Renal cortical epithelial cell (primary cell): ENCODE data around the gene PACSIN2. TPM values are rescaled to one million over a fixed set of nuclear protein-coding genes. Genes with fewer than 3 reads are reported as not detected.
"Not testable (repeated sequence)": the region's sequence is repeated elsewhere in the genome, so short reads cannot be mapped to it uniquely, and the experiment has no call there.

Experiments
- DNase-seq: peaks from one replicate; pipeline ENCODE4 v3.0.0-alpha.2; 2011; ENCODE audit warnings: low read depth
- total RNA-seq: library from RNA; depleted of rRNA; stranded (reverse); fragments of >200 nt; gene quantifications from 2 replicates; pipeline ENCODE4 v1.2.3, GENCODE V29; 2014

The PACSIN2 gene
- total RNA-seq, 1 donor from 2014 or later = 129 TPM

GRCh38 chr22:42947211-42947990 lies 67.5 kb downstream of the PACSIN2 start:
- peak; percentile 80 for DNase-seq

- no peak for DNase-seq
These were observed 68.3 kb downstream of the PACSIN2 start for GRCh38 chr22:42946546-42947198.

- peak; percentile 52 for DNase-seq
These were observed 69.2 kb downstream of the PACSIN2 start for GRCh38 chr22:42945736-42946135.

- DNase-seq = no peak
These were observed 69.9 kb downstream of the PACSIN2 start for GRCh38 chr22:42945027-42945426.

GRCh38 chr22:42944409-42944808 lies 70.5 kb downstream of the PACSIN2 start:
- no peak for DNase-seq

- DNase-seq = no peak
These were observed 71.0 kb downstream of the PACSIN2 start for GRCh38 chr22:42943981-42944380.

- DNase-seq = no peak
These were observed 72.6 kb downstream of the PACSIN2 start for GRCh38 chr22:42942351-42942750.

- DNase-seq = peak; percentile 96
These were observed 74.9 kb downstream of the PACSIN2 start for GRCh38 chr22:42939941-42940653.

GRCh38 chr22:42939451-42939881 lies 75.5 kb downstream of the PACSIN2 start:
- peak; percentile 19 for DNase-seq

- no peak for DNase-seq
These were observed 76.0 kb downstream of the PACSIN2 start for GRCh38 chr22:42938976-42939375.

- no peak for DNase-seq
These were observed 76.5 kb downstream of the PACSIN2 start for GRCh38 chr22:42938449-42938848.

GRCh38 chr22:42937164-42937843 lies 77.6 kb downstream of the PACSIN2 start:
- DNase-seq = peak; percentile 88

- not testable (repeated sequence) for DNase-seq
These were observed 78.3 kb downstream of the PACSIN2 start for GRCh38 chr22:42936680-42937079.

- no peak for DNase-seq
These were observed 80.6 kb downstream of the PACSIN2 start for GRCh38 chr22:42934338-42934737.

GRCh38 chr22:42933485-42934091 lies 81.4 kb downstream of the PACSIN2 start:
- peak; percentile 96 for DNase-seq

GRCh38 chr22:42932857-42933484 lies 82.0 kb downstream of the PACSIN2 start:
- DNase-seq = no peak

- DNase-seq = no peak
These were observed 82.8 kb downstream of the PACSIN2 start for GRCh38 chr22:42932197-42932519.

GRCh38 chr22:42931421-42932196 lies 83.3 kb downstream of the PACSIN2 start:
- no peak for DNase-seq

GRCh38 chr22:42930810-42931420 lies 84.0 kb downstream of the PACSIN2 start:
- DNase-seq = peak; percentile 65

- DNase-seq = no peak
These were observed 85.2 kb downstream of the PACSIN2 start for GRCh38 chr22:42929838-42930155.
